ENCODE measurements around the gene NYAP2. TPM values are rescaled to one million over a fixed set of nuclear protein-coding genes. Genes with fewer than 3 reads are reported as not detected.

Gene NYAP2
- total RNA-seq, 2 donors from 2014 or later: not detected

DNA sequence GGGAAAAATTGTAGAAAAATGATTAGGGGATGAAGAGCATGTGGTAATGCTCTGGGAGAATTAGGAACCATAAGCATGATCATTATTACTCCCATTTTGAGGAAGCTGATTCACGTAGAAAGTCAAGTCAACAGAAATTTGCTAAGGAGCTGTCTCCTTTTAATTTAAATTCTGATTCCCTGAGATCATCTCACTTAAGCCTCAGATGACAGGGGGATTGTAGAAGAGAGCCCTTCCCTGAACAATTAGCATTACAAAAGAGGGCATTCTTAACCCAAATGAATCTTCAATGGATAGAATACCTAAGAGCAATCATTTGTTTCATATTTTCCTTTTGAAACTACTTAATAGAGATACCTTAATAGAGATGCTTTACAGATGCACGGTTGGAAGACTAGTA lies 267.9 kb downstream of the NYAP2 start:
- ATAC-seq (no peak), DNase-seq (no peak)
- intact Hi-C loops (cut with DNase I): loop anchor here in 1 of 2 donors (5.0 to 10.0 kb wide), 2 partner anchors 1135 to 1313 kb away; no protein-coding TSS in a partner anchor

DNA sequence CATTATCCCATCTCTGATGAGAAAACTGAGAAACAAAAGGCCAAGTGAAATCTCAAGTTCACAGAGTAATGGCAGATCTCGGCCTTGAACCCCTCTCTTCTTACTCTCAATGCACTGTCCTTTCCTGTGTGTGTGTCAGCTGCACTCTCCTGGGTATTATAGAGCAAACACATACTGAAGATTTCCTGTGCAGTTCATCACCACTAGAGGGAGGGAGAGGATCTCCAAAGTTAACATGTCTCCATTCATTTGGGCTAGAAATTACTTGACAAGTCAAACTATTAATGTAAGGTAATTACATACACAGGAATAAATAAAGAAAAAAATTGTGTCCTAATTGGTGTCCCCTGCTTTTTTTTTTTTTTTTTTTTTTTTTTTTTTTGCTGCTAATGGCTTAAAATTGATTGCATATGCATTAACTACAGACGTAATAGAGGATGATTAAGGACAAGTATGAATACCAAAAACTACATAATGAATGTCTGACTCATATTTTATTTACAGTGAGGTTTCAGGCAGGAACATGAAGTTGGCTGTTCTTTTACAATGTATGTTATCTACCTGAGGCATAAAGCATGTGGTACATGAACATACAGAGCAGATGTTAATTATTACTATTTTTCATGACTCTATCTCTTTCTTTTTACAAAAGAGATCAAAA lies 269.2 kb downstream of the NYAP2 start:
- DNase-seq (no peak), ATAC-seq (peak; percentile 61 to 68)
- intact Hi-C loops (cut with DNase I): loop anchor here in 1 of 2 donors (2.0 to 10.0 kb wide), 3 partner anchors 1134 to 1438 kb away; no protein-coding TSS in a partner anchor

DNA sequence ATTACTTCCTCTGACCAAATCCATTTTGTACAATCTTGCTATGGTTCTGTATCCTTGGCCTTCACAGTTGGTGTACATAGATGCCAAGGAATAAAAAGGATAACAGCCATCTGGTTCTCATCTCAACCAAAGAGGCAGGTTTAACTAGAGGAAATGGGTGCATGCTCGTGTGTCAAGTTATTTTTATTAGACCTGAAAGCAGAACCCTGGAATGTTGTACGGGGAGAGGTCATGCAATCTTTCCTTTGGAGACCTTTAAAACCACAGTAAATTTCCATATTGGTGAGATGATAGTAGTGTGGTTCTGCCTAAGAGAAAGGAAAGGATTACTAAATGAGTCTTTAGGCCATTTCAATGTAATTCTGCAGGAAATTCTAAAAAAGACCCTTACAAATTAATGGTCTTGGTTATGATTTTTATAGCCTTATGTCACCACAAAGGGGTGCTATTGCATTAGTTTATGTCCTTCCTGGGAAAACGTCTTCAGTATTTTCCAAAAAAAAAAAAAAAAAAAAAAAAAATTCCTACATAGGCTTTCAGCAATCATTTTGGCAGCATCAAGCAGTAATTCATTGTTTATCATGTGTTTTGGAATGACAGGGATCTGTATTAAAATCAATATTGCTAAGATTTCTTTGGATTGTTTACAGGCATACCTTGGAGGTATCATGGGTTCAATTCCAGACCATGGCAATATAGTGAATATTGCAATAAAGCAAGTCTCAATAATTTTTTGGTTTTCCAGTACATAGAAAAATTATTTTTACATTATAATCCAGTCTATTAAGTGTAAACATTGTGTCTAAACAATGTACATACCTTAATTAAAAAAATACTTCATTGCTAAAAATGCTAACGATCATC lies 270.8 kb downstream of the NYAP2 start:
- DNase-seq: no peak
- ATAC-seq: no peak
- intact Hi-C loops (cut with DNase I): loop anchor here (2.0 to 10.0 kb wide), 2 partner anchors 1314 to 1434 kb away; no protein-coding TSS in a partner anchor

DNA sequence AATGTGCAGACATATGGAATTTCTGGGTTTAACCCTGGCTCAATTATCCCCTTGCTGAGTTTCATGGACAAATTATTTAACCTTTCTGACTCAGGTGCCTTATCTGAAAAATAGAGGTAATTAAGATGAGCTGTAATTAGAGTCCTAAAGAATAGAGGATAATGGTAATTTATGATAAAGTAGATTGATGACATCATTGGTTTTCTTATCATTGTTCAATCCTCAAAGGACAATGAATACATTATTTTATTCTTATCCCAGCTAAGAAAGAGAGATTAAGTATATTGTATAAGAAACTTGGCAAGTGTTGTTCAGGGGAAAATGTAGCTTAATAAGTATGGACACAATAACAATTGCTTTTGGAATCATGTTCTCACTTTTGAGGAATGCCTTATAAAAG lies 279.3 kb downstream of the NYAP2 start:
- intact Hi-C loops (cut with DNase I): loop anchor here in 1 of 2 donors (10.0 kb wide), 1 partner anchor 1426 kb away; no protein-coding TSS in a partner anchor
- no peak for ATAC-seq

DNA sequence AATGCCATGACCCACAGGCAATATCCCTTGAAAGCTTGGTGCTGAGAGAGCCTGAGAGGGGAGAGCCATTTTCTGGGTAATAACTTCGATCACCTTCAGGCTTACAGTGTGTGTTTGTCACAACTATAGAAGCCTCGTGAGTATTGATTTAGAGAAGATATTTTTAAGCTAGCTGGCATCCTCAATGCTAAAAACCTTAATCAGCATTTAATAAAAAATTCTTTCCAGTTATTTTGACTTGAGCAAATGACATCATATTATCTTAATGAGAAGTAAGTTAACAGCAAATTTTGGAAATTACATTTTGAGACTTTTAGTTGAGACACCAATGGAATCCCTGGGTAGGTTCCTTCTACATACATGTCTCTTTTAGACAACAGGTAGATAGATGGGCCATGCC lies 283.7 kb downstream of the NYAP2 start:
- DNase-seq (no peak), ATAC-seq (no peak)
- intact Hi-C loops (cut with DNase I): no loop called here

More for the DNA sequence above, 279.3 kb downstream of the NYAP2 start:
- DNase-seq: no peak

DNA sequence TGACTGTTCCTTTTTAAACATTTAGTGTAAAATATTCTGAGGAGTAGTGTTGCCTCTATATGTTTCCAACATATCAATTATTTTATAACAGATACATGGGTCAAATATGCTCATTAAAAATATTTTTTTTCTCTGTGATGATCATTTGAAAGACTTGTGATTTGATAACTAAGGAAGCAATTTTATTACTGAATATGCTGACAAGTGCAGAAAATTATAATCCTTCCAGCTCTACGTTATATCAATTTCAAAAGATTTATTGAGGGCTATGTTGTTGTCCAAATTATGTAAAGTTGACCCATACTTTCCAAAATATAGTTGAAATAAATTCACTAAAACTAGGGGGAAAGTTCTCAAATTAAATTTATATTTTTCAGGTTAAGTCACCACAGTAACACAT lies 290.6 kb downstream of the NYAP2 start:
- intact Hi-C loops (cut with DNase I): no loop called here
- no peak for DNase-seq
- no peak for ATAC-seq

DNA sequence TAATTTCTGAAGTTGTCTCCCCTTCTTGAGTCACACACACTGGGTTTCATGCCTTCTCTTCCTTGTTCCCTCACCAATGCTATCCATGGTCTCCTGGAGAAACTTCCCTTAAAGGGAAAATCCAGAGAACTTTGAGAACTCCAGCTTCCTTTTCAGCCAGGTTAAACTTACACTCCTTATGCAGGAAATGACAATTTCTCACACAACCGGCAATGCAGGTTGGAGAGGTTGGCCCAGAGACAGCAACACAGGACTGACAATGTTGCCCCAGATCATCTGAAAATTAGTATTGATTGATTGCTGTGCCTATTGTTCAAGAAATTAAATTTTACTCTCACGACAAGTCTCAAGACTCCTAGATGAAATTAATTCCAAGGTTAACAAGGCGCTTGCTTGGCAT lies 292.2 kb downstream of the NYAP2 start:
- DNase-seq (no peak), ATAC-seq (no peak)
- intact Hi-C loops (cut with DNase I): no loop called here

DNA sequence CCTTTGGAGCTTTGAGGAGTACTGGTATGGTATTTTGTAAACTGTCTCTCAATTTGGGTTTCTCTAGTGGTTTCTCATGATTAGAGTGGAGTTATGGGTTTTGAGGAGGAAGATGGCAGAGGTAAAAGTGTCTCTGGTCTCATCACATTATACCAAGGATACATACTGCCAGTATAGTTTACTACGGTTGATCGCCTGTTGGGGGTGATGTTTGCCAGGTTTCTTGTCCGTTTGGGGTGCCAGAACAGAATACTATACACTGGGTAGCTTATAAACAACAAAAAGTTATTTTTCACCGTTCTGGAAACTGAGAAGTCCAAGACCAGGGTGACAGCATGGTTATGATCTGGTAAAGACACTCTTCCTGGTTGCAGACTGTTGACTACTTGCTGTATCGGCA lies 293.7 kb downstream of the NYAP2 start:
- DNase-seq (no peak), ATAC-seq (no peak)
- intact Hi-C loops (cut with DNase I): no loop called here

DNA sequence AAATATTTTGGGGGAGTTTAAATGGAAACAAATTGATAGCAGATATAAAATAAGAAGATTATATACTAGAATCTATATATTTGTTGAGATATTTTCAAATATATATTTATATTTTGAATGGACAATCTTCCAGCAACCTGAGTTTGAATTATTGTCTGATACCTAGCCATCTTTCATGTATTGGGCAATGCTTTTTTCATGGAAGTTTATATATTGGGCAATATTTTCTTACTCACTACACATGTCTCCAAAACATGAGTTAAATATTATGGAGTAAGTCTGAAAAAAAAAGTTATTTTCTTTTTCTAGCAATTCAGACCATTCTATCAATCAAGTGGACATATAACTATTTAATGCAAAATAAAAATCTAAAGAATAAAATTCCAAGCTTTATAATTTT lies 295.2 kb downstream of the NYAP2 start:
- intact Hi-C loops (cut with DNase I): no loop called here

DNA sequence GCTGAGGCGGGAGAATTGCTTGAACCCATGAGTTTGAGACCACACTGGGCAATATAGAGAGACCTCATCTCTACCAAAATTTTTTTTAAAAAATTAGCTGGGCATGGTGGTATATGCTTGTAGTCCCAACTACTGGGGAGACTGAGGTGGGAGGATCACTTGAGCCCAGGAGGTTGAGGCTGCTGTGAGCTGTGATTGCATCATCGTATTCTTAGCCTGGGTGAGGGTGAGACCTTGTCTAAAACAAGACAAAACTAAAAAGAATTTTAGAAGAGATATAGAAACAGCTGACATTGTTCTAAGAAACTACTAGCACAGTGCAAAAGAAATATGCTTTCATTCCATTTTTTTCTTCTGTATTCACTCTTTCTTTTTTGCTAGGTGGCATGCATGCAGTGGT lies 298.4 kb downstream of the NYAP2 start:
- intact Hi-C loops (cut with DNase I): no loop called here
- ATAC-seq: no peak
- no peak for DNase-seq

More for the DNA sequence above, 295.2 kb downstream of the NYAP2 start:
- ATAC-seq (no peak), DNase-seq (no peak)
